HG03103 (cell line): Measurements from ENCODE around the gene OXCT1.
"Not testable (repeated sequence)": the region's sequence is repeated elsewhere in the genome, so short reads cannot be mapped to it uniquely, and the experiment has no call there.

Experiments
- ATAC-seq: cut with Tn5 transposase; IDR thresholded peaks from one replicate; pipeline ENCODE4 v1.9.1; 2021; ENCODE audit warnings: low read depth; ENCODE audit not compliant: unreplicated experiment

The OXCT1 gene

GRCh38 chr5:41788941-41789368, 81.3 kb downstream of the OXCT1 start:
- ATAC-seq: no peak

GRCh38 chr5:41787265-41787664, 83.0 kb downstream of the OXCT1 start:
- ATAC-seq: no peak

GRCh38 chr5:41785061-41785460, 85.2 kb downstream of the OXCT1 start:
- no peak for ATAC-seq

GRCh38 chr5:41778410-41778809, 91.8 kb downstream of the OXCT1 start:
- ATAC-seq: no peak

GRCh38 chr5:41776435-41776834, 93.8 kb downstream of the OXCT1 start:
- ATAC-seq: no peak

- ATAC-seq: no peak
Observed at GRCh38 chr5:41773799-41774198, 96.4 kb downstream of the OXCT1 start.

- no peak for ATAC-seq
Observed at GRCh38 chr5:41772785-41773442, 97.3 kb downstream of the OXCT1 start.

GRCh38 chr5:41772056-41772455, 98.2 kb downstream of the OXCT1 start:
- ATAC-seq: no peak

GRCh38 chr5:41770799-41771198, 99.4 kb downstream of the OXCT1 start:
- peak; percentile 86 for ATAC-seq

- ATAC-seq: no peak
Observed at GRCh38 chr5:41768692-41769091, 101.5 kb downstream of the OXCT1 start.

GRCh38 chr5:41764650-41765049, 105.6 kb downstream of the OXCT1 start:
- ATAC-seq: no peak

- ATAC-seq: no peak
Observed at GRCh38 chr5:41763574-41763973, 106.7 kb downstream of the OXCT1 start.

- no peak for ATAC-seq
Observed at GRCh38 chr5:41763081-41763480, 107.1 kb downstream of the OXCT1 start.

- no peak for ATAC-seq
Observed at GRCh38 chr5:41762426-41762825, 107.8 kb downstream of the OXCT1 start.

GRCh38 chr5:41761663-41762062, 108.6 kb downstream of the OXCT1 start:
- no peak for ATAC-seq

GRCh38 chr5:41755705-41756104, 114.5 kb downstream of the OXCT1 start:
- ATAC-seq: no peak

GRCh38 chr5:41754857-41755256, 115.4 kb downstream of the OXCT1 start:
- peak; percentile 65 for ATAC-seq

- no peak for ATAC-seq
Observed at GRCh38 chr5:41751867-41752266, 118.4 kb downstream of the OXCT1 start.

- peak; percentile 92 for ATAC-seq
Observed at GRCh38 chr5:41748631-41749030, 121.6 kb downstream of the OXCT1 start.

GRCh38 chr5:41747708-41748107, 122.5 kb downstream of the OXCT1 start:
- ATAC-seq: no peak

GRCh38 chr5:41747301-41747700, 122.9 kb downstream of the OXCT1 start:
- ATAC-seq: no peak

GRCh38 chr5:41742608-41743007, 127.6 kb downstream of the OXCT1 start:
- ATAC-seq: not testable (repeated sequence)
